KMS-11 (cell line): Measurements from ENCODE around the gene THPO.
A peak's percentile ranks its signal among the peaks of the same experiment; 100 is the strongest.

Experiments used
- H2AFZ ChIP-seq: fragments of 200-600 bp; sonication (generic); 2 replicates; pipeline ENCODE4 v1.6.1; 2016; ENCODE audit warnings: antibody characterized with exemption, mixed run types, low read depth
- H3K27ac ChIP-seq: fragments of 200-600 bp; sonication (generic); 2 replicates; pipeline ENCODE4 v1.6.1; 2016; ENCODE audit warnings: mild to moderate bottlenecking, mixed run types
- H3K27me3 ChIP-seq: fragments of 200-600 bp; sonication (generic); 2 replicates; pipeline ENCODE4 v1.6.1; 2017; ENCODE audit warnings: mild to moderate bottlenecking, low read depth, mixed run types, moderate library complexity; ENCODE audit not compliant: insufficient read depth
- H3K36me3 ChIP-seq: fragments of 200-600 bp; sonication (generic); 2 replicates; pipeline ENCODE4 v1.6.1; 2017; ENCODE audit warnings: mild to moderate bottlenecking, mixed run types; ENCODE audit not compliant: insufficient read depth
- H3K4me1 ChIP-seq: fragments of 200-600 bp; sonication (generic); 2 replicates; pipeline ENCODE4 v1.6.1; 2016; ENCODE audit warnings: mild to moderate bottlenecking, low read depth, mixed run types; ENCODE audit not compliant: poor library complexity, severe bottlenecking
- H3K4me2 ChIP-seq: fragments of 200-600 bp; sonication (generic); 2 replicates; pipeline ENCODE4 v1.7.0; 2016; ENCODE audit warnings: mild to moderate bottlenecking, mixed run types
- H3K4me3 ChIP-seq: fragments of 200-600 bp; sonication (generic); IDR thresholded peaks from 2 replicates; pipeline ENCODE4 v1.6.1; 2017; ENCODE audit warnings: low read depth, low read length, mixed read lengths; ENCODE audit not compliant: insufficient read depth
- H3K79me2 ChIP-seq: fragments of 200-600 bp; sonication (generic); 2 replicates; pipeline ENCODE4 v1.6.1; 2016; ENCODE audit warnings: low read depth, mixed run types; ENCODE audit not compliant: insufficient read depth
- H3K9ac ChIP-seq: fragments of 200-600 bp; sonication (generic); 2 replicates; pipeline ENCODE4 v1.6.1; 2016; ENCODE audit warnings: mild to moderate bottlenecking, mixed run types
- H4K20me1 ChIP-seq: fragments of 200-600 bp; sonication (generic); 2 replicates; pipeline ENCODE4 v1.6.1; 2016; ENCODE audit warnings: mild to moderate bottlenecking, mixed run types; ENCODE audit not compliant: insufficient read depth
- CTCF ChIP-seq: fragments of 200-600 bp; sonication (generic); conservative IDR thresholded peaks from 2 replicates; pipeline ENCODE4 v1.6.1; 2017; ENCODE audit warnings: low read depth, mild to moderate bottlenecking, antibody characterized with exemption, low read length, moderate library complexity, mixed read lengths

The THPO gene

GRCh38 chr3:184366619-184367289 lies 11.3 kb downstream of the THPO start:
- TF ChIP-seq CTCF, result no peak
- Histone ChIP-seq H3K9ac (no peak overlapping the region), H3K4me2 (no peak overlapping the region), H3K27ac (no peak overlapping the region), H3K4me3 (no peak overlapping the region), H3K27me3 (no peaks in the 10 kb centered on the region), H4K20me1 (no peaks in the 10 kb centered on the region), H3K36me3 (peaks cover 5% of the 10 kb centered on the region; the same call in 1 of the 2 replicates), H3K4me1 (peaks cover 15% of the 10 kb centered on the region), H2AFZ (no peak overlapping the region), H3K79me2 (peaks cover 19% of the 10 kb centered on the region)

DNA sequence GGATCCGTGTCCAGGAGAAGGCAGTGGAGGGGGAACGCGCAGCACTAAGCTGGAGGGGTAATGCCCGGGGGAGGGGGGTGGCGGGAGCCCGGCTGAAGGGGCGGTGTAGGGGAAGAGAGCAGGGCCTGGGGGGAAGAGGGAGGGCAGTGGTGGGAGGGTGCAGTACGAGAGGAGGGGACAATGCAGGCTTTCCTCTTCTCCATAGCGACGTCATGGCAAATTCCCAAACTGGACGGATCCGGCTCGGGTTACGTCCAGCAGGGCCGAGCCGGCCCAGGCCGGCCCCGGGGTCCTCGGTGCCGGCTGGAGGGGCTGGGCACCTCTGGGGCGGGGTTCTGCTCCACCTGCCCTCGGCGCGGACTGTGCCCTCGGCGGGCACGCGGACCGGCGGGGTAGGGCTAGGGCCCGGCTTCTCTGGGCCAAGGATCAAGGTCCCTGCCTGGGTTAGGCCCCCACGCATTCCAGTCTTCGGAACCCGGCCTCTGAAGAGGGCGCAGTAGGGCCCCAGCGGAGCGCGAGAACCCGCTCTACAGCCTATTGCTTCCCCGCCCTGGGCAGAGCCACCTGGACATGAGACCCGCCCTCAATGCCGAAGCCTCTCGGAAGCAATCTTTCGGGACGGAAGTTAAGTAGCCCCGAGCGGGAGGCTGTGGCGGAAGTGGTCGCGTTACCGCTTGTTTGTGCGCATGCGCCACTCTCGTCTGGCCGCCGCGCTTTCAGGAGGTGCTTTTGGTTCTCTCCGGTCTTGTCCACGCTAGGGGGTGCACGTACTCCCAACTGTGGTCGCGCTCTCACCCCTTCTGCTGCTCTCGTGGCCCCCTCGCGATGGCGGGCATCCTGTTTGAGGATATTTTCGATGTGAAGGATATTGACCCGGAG lies 15.1 kb downstream of the THPO start:
- Histone ChIP-seq H3K9ac (peak overlapping the region; percentile 49; the same call in 1 of the 2 replicates), H3K79me2 (peaks cover 19% of the 10 kb centered on the region), H3K36me3 (peaks cover 5% of the 10 kb centered on the region; the same call in 1 of the 2 replicates), H3K4me1 (peaks cover 14% of the 10 kb centered on the region), H2AFZ (peak overlapping the region; percentile 45), H3K4me3 (peak overlapping the region; percentile 79), H3K27ac (peak overlapping the region; percentile 74), H3K27me3 (no peaks in the 10 kb centered on the region), H4K20me1 (no peaks in the 10 kb centered on the region), H3K4me2 (peak overlapping the region; percentile 85)
- TF ChIP-seq CTCF, result no peak; the same call in none of the 2 replicates

GRCh38 chr3:184361932-184362667 lies 15.9 kb downstream of the THPO start:
- H2AFZ ChIP-seq, result peak overlapping the region; percentile 45
- H3K27me3 ChIP-seq, result no peaks in the 10 kb centered on the region
- peak overlapping the region; percentile 45 for H3K4me2 ChIP-seq
- no peak overlapping the region for H3K4me3 ChIP-seq
- peak overlapping the region; percentile 49 for H3K9ac ChIP-seq
- no peaks in the 10 kb centered on the region for H4K20me1 ChIP-seq
- H3K36me3 ChIP-seq, result peaks cover 5% of the 10 kb centered on the region; the same call in 1 of the 2 replicates
- H3K4me1 ChIP-seq, result peaks cover 14% of the 10 kb centered on the region
- peaks cover 19% of the 10 kb centered on the region for H3K79me2 ChIP-seq
- H3K27ac ChIP-seq, result peak overlapping the region; percentile 74
- TF ChIP-seq CTCF, result no peak

- H3K79me2 ChIP-seq, result peaks cover 19% of the 10 kb centered on the region
- peaks cover 5% of the 10 kb centered on the region; the same call in 1 of the 2 replicates for H3K36me3 ChIP-seq
- H2AFZ ChIP-seq, result peak within 1 kb of the TSS; percentile 45
- TF ChIP-seq CTCF, result no peak
- H4K20me1 ChIP-seq, result no peaks in the 10 kb centered on the region
- H3K27me3 ChIP-seq, result no peaks in the 10 kb centered on the region
- peak within 1 kb of the TSS; percentile 85 for H3K4me2 ChIP-seq
- H3K4me3 ChIP-seq, result no peak within 1 kb of the TSS
- H3K27ac ChIP-seq, result peak within 1 kb of the TSS; percentile 74
- peak within 1 kb of the TSS; percentile 60 for H3K9ac ChIP-seq
- H3K4me1 ChIP-seq, result peaks cover 14% of the 10 kb centered on the region
These were observed 16.5 kb downstream of the THPO start, which contains the start of the genes CLCN2 and POLR2H for GRCh38 chr3:184361532-184361931. Gene CLCN2 (minus strand): TSS chr3:184361605. CDS start chr3:184361479, 126 bp downstream. Gene POLR2H (plus strand): TSS chr3:184361710. CDS start chr3:184363493, 1,783 bp downstream.
